ENCODE data around the gene DUOX2.
"Not testable (repeated sequence)": the region's sequence is repeated elsewhere in the genome, so short reads cannot be mapped to it uniquely, and the experiment has no call there.

The DUOX2 gene

DNA sequence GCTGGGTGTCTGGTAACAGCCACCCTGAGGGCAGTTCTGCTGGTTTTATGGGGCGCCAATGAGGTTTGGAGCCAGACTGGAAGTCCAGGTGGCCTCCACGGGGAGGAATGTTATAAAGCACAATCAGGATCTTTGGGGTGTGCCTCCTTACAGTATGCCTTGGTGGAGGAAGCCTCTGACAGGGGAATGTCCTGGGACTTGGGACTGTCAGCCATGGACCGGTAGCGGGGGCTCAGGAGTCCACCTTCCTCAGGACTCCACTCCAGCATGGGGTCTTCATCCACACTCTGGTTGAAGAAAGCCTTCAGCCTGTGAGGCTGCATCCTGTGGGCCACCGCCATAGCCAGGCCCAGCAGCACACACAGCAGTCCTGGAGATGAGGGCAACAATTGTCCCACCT is 5.0 kb upstream of the DUOX2 start:
- DNase-seq: no peak

DNA sequence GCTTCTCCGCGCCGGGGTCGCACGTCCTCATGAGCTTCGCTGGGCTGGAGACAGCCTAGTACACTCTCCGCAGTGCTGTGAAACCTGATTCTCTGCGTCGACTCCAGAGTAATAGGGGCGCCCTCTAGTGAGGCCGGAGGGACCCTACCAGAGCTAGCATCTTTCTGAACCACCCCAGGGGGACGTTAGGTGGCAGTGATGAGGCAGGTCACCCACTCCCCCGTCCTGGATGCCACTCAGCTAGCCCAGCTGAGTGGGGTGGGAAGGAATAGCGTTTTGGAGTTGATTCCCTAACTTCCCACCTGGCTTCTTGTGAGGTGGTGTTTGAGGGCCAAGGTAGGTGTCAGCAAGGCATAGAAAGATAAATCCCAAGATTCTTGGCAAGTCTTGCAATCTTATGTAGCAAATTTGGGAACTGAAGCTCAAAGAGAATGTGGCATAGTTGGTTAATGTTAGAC is 4.2 kb upstream of the DUOX2 start:
- DNase-seq: no peak

DNA sequence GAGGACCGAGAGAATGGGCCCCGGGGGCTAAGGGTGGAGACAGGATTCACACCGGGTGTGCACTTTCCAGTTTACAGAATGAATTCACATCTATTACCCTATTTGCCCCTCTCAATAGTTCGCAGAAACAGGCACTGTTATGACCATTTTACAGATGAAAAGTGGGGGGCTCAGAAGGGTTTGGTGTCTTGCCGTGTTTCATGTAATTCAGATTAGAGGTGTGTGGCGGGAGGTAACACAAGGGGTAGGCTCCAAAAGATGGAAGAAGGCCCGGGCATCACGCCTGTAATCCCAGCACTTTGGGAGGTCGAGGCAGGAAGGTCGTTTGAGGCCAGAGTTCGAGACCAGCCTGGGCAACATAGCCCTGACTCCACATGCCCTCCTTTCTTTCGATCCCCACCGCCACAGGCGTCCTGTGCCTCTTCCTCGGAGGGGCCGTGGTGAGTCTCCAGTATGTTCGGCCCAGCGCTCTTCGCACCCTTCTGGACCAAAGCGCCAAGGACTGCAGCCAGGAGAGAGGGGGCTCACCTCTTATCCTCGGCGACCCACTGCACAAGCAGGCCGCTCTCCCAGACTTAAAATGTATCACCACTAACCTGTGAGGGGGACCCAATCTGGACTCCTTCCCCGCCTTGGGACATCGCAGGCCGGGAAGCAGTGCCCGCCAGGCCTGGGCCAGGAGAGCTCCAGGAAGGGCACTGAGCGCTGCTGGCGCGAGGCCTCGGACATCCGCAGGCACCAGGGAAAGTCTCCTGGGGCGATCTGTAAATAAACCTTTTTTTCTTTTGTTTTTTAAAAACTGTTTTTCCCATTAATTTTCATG is 3.5 kb upstream of the DUOX2 start:
- DNase-seq: no peak

DNA sequence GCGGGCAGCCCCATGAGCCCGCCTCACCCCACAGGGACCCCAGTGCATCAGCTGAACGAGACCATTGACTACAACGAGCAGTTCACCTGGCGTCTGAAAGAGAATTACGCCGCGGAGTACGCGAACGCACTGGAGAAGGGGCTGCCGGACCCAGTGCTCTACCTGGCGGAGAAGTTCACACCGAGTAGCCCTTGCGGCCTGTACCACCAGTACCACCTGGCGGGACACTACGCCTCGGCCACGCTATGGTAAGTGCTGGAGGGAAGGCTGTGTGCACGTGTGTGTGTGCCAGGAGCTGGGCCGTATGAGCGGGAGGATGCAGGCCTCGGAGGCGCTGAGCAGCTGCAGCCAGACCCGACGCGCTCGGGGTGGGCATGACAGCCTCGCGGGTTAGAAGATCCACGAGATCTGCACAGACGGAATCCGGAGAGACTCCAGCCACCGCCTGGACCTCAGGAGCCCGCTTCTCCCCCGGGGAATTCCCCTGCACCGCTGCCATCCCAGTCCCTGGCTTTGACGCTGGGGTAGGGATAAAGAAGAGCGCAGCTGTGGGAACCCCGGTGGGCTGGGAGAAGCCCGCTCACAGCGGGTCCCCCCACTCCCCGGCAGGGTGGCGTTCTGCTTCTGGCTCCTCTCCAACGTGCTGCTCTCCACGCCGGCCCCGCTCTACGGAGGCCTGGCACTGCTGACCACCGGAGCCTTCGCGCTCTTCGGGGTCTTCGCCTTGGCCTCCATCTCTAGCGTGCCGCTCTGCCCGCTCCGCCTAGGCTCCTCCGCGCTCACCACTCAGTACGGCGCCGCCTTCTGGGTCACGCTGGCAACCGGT is 2.7 kb upstream of the DUOX2 start:
- no peak for DNase-seq

DNA sequence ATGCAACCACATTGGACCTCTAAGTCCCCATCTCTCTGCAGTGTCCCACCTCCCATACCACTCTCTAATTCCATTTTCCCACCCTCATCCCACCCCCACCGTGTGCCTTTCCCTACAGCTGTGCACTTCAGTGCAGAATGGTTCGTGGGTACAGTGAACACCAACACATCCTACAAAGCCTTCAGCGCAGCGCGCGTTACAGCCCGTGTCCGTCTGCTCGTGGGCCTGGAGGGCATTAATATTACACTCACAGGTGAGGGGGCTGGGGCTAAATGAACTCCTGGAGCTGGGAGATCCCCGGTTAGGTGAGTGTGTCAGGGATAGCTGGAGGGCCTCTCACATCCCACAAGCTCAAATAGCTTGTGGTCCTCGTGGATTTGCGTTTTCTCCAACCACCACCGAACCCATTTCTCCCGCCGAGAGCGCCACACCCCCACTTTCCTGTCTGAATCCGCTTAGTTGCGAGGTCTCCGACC is 2.1 kb upstream of the DUOX2 start:
- DNase-seq: no peak

DNA sequence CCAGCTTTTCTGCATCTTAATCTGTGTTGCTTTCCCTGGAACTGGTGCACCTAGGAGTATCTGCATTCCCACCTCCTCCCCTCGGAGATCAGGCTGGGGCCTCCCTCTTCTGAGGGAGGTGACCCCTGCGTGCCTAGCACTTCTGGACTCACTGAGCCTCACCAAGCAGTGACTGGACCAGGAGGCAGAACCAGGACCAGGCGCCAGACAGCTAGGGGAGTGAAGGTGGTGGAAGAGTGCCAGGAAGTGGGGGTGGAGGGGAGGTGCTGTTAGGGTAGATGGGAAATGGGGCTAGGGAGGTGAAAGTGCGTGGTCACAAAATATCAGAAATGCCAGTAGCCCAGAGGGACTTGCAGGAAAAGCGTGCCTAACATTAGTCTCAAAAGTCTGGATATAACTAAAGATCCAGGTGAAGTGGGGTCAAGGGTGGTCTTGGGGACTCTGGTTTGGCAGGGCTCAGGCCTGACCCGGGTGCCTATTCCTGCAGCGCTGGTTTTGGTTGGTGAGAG is 1.4 kb upstream of the DUOX2 start:
- no peak for DNase-seq

DNA sequence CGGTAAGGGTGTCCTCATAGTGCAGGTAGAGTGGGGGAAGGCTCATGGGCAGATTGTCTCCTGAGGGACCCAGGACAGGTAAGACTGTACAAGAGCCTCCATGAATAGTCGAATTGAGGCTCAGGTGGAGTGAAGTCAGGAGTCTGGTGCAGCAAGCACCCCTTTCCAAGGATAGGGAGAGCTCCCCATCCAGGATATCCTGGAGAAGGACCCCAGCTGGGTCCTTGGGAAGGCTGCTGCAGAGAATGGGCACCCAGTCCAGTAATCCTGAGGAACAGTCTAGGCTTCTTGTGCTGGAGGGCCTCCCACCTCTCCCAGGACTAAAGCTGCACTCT is 746 bp upstream of the DUOX2 start:
- no peak for DNase-seq

DNA sequence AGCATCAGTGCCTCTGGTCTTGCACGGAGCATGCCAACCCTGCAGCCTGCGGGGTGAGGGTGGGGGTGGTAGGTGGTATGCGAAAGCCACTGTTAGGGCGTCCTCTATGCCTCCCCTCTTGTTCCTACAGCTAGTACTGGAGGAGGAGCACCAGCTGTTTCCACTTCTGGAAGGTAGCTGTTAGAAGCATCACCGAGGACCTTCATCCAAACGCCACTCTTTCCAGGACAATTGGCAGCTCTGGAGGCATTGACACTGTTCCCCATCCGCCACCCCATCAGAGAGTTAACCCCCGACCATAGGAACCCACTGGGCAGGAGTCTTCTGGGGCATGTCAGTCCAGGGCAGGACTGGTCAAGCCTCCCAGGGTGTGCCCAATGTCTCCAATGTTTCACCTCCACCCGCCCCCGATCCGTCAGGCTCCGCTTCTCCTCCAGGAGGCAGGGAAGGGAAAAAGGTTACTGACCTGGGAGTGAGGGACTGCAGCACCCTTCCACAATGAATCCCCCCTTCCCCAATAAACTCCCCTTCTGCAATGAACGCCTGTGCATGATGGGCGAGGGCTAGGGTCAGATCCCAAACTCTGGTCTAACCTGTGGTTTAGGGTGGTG is 487 bp downstream of the DUOX2 start:
- DNase-seq: no peak

DNA sequence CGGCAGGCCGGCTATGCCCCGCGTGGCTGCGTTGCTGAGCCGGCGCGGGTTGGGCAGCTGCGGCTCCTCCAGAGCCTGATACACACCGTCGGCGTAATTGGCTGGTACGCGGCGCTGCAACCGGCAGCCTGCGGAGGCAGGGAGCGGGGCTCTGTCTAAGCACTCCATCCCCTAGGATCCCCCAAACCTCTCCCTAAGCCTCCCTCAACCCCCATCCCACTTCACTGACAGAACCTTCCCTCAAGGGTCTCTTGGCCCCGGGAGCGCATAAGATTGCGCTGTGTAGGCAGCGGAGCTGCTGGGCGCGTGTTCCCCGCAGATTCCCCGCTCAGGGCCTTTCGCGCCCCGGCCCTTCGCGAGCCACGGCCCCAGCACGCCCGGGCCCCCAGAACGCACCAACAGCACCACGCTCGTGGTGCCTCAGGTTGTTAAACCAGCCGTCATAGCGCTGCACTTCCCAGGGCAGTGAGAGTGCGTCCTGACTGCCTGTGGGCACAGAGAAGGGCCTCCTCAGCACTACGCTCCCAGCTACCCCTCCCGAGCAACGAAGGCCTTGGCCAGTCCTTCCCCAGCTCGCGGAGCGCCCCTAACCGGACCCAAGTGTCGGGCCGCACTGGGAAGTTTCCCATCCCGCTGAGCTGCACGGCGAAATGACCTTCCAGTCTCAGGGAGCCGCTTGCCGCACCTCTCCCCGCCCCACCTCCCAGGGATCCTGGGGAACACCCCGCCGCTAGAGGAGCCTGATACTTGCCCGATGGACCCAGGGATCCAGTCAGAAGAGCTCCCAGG is 1.2 kb downstream of the DUOX2 start:
- no peak for DNase-seq

DNA sequence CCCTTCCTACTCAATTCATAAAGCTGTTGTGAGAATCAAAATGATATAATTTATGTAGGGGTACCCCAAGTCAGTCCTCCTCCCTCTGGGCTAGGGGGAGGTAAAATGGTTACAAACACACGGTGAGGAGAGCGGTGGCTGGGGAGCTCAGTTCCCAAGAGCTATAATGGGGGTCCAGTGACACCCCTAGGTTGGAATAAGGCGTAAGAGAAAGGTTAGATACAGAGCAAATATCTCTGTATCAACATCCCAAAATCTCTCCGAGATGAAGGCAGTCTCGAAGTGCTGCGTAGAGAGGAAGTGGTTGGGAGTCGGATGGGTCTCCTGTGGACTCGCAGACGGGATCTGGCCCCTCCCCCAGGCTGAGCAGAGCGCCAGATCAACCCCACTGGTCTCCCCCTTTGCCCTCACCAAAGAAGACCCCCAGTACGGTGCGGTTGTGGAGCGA is 1.8 kb downstream of the DUOX2 start:
- DNase-seq: no peak

DNA sequence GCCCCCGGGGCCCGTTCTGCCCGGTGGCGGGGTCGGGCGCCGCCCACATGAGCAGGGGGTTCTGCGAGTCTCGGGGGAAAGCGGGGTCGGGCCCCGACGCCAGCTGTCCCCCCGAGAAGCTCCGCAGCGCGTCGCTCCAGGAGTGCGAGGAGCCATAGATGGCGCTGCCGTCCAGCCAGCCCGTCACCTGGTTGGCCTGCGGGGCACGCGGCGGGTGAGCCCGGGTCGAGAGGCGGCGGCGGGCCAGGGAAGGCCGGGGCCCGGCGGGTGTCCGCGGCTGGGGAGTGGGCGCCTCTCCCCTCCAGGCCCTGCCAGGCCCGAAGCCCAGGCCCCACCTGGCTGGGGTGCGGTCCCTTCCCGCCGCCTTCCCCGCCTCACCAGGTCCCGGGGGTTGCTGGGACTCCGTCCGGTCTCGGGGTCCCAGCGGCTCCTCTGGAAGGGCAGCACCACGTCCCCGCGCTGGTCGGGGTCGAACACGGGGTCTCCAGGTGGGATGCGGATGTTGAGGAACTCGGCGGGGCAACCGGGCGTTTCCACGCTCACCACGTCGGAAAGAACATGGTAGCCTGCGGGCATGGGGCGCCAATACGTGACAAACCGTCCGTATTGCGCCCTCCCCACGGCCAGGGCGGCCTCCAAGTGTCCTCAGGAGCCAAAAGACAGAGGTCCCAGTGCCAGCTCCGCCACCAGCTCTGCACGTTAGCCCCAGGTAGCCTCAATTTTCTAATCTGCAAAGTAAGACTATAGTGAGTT is 2.4 kb downstream of the DUOX2 start:
- DNase-seq: no peak

DNA sequence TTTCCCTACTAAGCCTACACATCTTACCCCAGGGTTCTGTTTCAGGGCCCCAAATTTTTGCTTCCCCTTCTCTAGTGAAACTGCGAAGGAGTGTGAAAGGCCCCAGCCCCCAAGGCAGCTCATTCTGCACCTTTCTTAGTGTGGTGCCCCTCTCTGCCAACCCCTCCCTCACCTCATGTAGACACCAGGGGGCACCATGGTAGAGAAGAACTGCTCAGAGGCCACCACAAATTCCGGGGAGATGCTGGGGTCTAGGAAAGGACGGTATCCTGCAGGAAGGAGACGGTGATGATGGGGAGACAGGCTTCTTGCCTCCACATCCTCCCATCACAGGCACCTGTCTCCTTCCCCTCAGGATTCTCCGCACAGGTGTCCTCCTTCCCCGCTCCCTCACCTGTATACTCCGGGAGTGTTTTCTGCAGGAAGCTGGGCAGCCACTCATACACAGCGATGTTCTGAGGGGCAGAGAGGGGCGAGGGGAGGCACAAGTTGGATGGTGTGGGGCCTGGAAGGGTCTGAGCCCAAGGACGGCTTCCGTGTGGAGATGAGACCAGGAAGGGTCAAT is 3.6 kb downstream of the DUOX2 start:
- DNase-seq: no peak

DNA sequence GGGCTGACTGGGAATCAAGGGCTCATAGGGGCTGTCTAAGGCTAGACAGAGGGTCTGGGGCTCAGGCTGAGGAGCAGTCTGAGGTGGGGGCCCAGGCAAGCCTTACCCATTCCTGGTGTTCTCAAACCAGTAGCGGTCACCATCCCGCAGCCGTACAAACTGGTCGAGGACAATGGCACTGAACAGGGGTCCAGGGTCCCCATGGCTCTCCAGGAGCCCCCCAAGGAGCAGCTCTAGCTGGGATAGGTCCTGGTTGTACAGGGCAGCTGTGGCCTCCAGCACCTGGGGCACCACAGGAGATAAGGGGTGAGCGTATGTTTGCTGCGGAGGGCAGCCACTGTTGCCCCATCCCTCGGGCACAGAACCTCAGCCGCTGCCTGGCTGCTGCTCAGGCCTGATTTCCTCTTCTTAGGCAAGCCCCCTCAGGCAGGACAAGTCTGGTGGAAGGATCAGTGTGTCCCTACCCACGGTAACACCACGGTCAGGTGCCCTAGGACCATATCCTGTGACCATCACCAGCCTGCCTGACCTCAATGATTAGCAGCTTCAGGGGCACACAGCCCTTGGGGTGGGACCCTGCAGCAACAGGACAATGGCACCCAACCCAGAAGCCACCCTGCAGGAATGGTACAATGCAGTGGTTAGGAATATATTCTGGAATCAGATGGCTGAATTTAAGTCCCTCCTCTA is 5.9 kb downstream of the DUOX2 start:
- no peak for DNase-seq

DNA sequence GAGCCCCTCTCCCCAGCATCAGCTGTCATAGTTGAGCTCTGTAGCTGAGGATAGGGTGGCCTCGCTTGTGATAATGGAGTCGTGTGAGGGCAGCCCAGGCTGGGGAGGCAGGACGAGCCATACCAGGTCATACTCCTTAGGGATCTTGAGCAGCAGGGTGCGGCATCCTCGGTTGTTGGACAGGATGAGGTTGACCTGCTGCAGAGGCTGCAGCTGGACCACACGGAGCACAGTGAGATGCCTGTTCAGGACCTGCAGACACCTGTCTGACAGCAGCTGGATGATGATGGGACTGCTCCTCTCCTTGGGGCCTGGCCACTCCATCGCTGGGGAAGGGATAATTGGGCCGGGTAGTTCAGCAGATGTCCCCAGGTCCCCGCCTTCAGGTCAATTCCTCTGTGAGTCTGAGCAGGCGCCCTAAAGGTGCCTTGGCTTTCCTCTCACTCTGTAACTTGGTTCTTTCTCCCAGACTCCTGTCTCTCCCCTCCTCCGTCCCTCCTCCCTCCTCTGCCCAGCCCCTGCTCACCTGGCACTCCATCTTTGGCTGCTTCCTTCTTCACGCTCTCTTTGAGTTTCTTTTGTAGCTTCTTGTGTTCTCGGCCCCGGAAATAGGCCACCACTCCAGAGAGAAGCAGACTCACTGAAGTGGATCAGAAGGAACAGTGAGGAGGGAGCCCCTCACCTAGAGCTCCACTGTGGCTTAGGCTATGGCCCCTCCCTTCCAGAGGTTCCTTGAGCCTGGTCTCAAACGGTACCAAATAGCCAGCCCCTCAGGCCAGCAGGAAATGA is 7.8 kb downstream of the DUOX2 start:
- no peak for DNase-seq

DNA sequence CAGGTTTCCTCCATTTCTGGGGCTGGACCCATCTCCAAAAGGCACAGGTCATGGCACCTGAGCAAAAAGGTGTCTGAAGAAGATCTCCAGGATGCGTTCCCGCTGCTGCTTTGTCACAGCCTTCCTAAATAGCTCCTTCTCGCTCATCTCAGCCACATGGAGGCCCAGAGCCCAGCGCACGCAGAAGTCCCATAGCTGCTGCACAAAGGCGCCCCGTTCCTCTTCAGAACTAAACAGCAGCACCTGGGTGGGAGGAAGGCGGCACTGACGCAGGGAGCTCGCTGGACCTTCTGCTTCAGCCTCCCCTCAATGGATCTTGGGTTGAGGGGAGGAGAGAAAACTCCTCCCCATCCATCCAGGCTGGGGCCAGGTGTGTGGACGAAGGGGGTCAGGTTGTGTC is 8.4 kb downstream of the DUOX2 start:
- DNase-seq: no peak

DNA sequence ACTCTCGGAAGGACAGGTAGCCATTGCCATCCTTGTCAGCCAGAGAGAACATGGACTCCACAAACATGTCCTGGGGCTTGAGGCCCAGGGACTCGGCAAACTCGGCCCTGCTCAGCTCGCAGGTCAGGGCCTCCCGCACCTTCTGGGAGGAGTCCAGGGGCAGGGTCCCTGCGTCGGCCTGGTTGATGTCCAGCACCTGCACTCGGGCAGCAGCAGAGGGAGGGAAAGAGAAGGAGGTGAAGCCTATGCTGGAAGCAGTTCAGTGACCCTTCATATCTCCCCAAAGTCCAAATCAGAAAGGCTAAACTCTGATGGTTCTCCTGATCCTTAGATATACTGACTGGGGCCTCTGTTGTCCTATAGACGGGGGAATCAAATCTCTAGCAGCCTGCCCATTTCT is 9.8 kb downstream of the DUOX2 start:
- not testable (repeated sequence) for DNase-seq

DNA sequence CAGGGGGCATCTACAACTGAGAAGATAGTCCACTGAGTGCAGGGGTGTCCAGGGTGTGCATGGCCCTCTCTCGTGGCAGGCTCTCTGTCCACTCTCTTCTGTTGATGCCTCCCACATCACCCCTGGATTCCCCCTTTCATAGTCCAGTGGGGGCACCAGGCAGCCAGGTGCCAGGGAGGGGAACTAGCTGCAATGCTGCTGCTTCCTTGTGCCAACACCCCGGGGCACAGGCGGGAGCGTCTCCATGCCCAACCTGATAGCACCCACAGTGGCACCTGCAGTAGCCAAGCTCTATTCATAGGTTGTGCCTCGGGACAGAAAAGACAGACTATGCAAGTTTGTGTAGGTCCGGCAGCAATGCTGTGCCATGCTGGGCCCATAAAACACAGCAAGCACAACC is 11.7 kb downstream of the DUOX2 start:
- no peak for DNase-seq

DNA sequence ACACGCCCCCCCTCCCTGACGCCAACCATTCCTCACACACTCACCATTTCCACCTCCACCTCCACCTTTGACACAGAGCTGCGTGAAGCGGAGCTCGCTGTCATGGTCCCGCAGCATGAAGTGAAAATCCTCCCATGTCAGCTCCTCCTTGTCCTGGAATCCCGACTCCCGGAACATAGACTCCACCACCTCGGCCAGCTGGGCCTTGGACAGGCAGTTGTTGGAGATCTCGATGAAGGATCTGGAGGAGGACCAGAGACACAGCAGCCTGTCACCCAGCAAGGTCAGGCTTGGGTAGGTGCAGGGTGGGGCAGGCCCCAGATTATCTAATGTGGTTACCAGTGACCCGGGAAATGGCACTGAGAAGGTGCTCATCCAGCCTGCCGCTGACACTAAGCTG is 12.2 kb downstream of the DUOX2 start:
- no peak for DNase-seq

DNA sequence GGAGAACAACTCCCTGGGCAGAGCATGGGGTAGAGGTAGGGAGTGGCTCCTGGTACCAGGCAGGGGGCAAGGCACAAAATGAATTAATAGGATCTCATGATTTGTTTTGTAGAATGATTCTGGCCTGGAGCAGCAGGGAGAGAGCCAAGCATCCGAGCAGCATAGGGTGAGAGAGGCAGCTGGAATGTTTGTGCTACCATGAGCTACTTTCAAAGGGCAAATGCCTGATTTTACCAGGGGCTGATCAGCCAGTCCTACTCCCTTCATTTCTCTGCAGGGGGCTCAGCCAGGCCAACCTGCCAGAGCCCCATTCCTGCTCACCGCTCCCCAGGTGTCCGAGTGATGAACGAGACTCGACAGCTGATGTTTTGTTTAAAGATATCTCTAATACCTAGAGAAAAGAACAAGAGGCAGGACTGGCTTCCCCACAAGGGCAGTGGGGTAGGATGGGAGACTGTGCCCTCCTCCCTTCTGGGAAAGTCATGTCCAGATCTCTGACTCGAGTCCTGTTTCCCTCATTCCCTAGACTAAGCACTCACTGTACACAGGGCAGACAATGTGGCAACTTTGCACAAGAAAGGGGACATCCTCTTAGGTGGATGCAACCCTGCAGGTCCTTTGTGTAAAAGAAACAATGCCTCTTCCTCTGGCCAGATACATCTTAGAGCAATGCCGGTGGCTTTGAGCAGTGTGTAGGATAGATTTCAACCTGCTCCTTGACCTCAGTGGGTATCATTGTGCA is 12.9 kb downstream of the DUOX2 start:
- DNase-seq: no peak

Data from cortex of kidney (tissue), 1 donor.